Duodenal mucosa (tissue), 2 donors: ENCODE results near the gene ZNF319.

ENCODE experiments used
- H3K27ac ChIP-seq: one replicate; pipeline ENCODE4 v1.7.0; 2013; ENCODE audit warnings: low read depth, low read length
- H3K27me3 ChIP-seq, 2 donors: one replicate each; pipeline ENCODE4 v1.7.0; 2013; ENCODE audit warnings: low read length in 2 of 2, control low read depth in 1 of 2; ENCODE audit not compliant: insufficient read depth in 2 of 2, control insufficient read depth in 1 of 2
- H3K36me3 ChIP-seq, 2 donors: one replicate each; pipeline ENCODE4 v1.7.0; 2013; ENCODE audit warnings: low read length in 2 of 2, control low read depth in 1 of 2; ENCODE audit not compliant: insufficient read depth in 2 of 2, control insufficient read depth in 1 of 2
- H3K4me1 ChIP-seq, 2 donors: one replicate each; pipeline ENCODE4 v1.7.0; 2013; ENCODE audit warnings: low read length in 2 of 2, control low read depth in 1 of 2; ENCODE audit not compliant: insufficient read depth in 2 of 2, control insufficient read depth in 1 of 2
- H3K4me3 ChIP-seq, 2 donors: one replicate each; pipeline ENCODE4 v1.7.0; 2013; ENCODE audit warnings: low read length in 2 of 2, low read depth in 1 of 2
- H3K9ac ChIP-seq, 2 donors: one replicate each; pipeline ENCODE4 v1.7.0; 2013; ENCODE audit warnings: low read length in 2 of 2, low read depth in 1 of 2
- H3K9me3 ChIP-seq, 2 donors: one replicate each; pipeline ENCODE4 v1.7.0; 2013; ENCODE audit warnings: low read length in 2 of 2, control low read depth in 1 of 2; ENCODE audit not compliant: control insufficient read depth in 1 of 2

Gene ZNF319

DNA sequence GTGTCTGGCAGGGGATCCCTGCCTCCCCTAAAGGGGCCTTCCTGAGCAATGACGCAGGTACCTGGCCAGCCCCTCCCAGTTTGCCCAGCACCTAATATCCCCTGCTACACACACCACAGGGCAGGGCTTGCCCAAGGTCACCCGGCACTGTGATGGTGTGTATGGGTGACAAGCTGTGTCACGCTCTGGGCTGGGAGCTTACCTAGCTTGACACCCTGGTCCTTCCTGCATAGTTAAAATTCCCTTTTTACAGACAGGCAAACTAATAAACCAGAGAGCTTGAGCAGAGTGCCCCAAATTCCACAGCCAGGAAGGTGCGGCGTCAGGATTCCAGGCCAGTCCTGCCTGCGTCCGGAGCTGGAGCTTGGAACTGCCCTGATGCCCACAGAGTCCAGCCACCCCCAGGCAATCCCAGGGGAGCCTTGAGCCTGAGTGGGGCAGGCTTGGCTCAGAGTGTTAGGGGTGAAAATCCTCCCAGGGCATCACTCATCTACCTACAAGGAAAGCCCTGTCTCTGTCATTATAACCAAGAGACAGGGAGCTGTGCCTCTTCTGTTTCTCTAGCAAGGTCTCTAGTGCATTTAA, 43.2 kb upstream of the ZNF319 start:
- Histone ChIP-seq H3K9ac (no peak overlapping the region), H3K27me3 (no peaks in the 10 kb centered on the region), H3K27ac (no peak overlapping the region), H3K4me1 (peaks cover 13 to 16% of the 10 kb centered on the region in 2 donors), H3K36me3 (peaks cover 40 to 61% of the 10 kb centered on the region in 2 donors), H3K4me3 (no peak overlapping the region), H3K9me3 (no peaks in the 10 kb centered on the region)

DNA sequence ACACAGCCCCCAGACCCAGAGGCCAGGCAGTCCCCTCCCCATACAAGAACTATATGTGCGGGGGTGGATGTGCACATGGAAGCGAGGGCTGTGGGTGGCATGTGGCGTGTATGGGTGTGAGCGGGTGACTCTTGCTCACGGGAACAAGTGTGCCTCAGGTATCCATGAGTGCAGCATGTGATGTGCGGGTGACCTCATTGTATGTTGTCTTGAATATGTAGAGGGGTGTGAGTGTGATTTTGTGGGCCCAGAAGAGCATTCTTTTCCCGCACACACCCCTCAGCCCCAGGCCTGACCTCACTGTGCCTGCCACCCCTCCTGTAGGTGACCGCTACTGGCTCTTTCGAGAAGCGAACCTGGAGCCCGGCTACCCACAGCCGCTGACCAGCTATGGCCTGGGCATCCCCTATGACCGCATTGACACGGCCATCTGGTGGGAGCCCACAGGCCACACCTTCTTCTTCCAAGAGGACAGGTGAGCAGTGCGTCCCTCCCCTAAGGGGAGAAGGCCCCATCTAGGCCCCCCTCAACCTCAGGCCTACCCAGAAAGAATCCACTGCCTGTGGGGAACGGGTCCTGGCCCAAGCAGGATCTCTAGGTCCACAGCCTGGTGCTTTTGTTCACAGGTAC, 42.5 kb upstream of the ZNF319 start:
- H3K4me1 ChIP-seq = peaks cover 13 to 16% of the 10 kb centered on the region in 2 donors
- H3K4me3 ChIP-seq = no peak overlapping the region
- H3K9me3 ChIP-seq = no peaks in the 10 kb centered on the region
- peaks cover 44 to 68% of the 10 kb centered on the region in 2 donors for H3K36me3 ChIP-seq
- H3K27me3 ChIP-seq = no peaks in the 10 kb centered on the region
- H3K9ac ChIP-seq = no peak overlapping the region
- H3K27ac ChIP-seq = no peak overlapping the region

DNA sequence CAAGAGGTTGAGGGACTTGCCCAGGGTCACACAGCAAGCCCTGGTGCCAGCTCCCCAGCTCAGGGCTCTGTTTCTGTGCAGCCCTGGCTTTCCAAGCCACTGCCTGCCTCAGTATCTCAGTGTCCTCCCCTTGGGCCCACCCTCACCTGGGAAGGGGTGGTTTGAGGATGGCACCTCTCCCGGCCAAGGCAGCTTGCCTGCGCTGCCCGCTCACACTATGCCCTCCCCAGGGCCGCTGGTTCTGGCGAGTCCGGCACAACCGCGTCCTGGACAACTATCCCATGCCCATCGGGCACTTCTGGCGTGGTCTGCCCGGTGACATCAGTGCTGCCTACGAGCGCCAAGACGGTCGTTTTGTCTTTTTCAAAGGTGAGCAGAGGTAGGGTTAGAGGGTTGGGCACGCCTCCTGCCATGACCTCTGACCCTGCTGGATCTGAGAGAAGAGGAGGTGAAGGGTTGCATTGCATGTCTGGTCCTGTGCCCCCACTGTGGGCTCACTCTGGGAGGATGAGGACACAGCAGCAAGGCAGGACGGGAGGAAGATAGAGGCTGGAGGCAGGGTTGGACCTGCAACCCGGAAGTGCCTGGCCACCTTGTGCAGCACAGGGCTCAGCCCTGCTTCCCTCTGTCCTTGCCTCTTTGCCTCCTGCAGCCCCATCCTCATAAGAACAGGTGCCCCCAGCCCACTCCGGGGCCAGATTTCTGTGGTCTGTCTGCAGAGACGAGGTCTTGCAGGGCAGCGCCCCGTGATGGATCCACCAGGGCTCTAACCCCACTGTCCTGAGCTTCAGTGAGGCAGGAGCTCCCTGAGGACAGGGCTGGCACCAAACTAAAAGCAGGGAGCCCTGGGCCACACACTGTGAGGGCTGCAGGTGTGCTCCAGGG, 41.8 kb upstream of the ZNF319 start:
- H3K27ac ChIP-seq = no peak overlapping the region
- peaks cover 44 to 76% of the 10 kb centered on the region in 2 donors for H3K36me3 ChIP-seq
- no peak overlapping the region for H3K4me3 ChIP-seq
- H3K9me3 ChIP-seq = no peaks in the 10 kb centered on the region
- H3K27me3 ChIP-seq = no peaks in the 10 kb centered on the region
- H3K4me1 ChIP-seq = peaks cover 12 to 14% of the 10 kb centered on the region in 2 donors
- no peak overlapping the region for H3K9ac ChIP-seq

DNA sequence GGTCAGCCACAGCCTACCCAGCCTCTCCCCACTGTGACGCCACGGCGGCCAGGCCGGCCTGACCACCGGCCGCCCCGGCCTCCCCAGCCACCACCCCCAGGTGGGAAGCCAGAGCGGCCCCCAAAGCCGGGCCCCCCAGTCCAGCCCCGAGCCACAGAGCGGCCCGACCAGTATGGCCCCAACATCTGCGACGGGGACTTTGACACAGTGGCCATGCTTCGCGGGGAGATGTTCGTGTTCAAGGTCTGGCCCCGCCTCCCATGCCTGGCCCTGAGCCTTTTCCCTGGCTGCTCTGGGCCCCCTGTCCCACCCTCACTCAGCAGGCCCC, 41.1 kb upstream of the ZNF319 start:
- Histone ChIP-seq H3K4me3 (no peak overlapping the region), H3K9ac (no peak overlapping the region), H3K27me3 (no peaks in the 10 kb centered on the region), H3K27ac (no peak overlapping the region), H3K36me3 (peaks cover 44 to 79% of the 10 kb centered on the region in 2 donors), H3K9me3 (no peaks in the 10 kb centered on the region), H3K4me1 (peaks cover 6 to 8% of the 10 kb centered on the region in 2 donors)

DNA sequence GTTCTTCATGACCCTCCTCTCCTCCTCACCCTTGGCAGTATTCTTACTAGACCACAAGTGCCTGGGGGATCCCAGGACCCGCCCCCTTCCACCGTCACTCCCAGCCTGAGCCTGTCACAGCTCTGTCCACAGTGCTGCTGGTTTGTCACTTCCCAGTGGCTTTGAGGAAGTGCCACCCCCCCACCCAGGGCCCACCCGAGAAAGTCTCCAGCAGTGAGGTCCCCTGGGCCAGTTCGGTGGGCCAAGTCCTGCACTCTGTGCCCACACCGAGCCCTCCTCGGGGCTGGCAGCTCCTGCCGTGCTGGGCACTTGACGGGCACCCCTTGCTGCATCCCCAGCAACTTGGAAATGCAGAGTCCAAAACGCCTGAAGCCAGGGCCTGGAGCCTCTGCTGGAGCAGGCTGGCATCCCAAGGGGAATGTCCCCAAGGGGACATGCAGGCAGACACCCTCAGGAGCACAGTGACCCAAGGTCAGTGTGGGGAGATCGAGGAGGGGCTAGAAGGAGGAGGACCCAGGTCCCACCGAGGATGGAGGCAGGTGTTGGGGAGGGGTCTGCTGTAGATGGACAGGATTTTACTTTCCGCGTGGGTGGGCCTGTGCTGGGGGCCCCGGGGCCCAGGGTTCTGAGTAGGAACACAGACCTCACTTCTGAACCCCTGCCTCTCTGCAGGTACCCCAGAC, 40.6 kb upstream of the ZNF319 start:
- no peak overlapping the region for H3K27ac ChIP-seq
- peaks cover 44 to 79% of the 10 kb centered on the region in 2 donors for H3K36me3 ChIP-seq
- no peaks in the 10 kb centered on the region for H3K27me3 ChIP-seq
- H3K4me3 ChIP-seq = no peak overlapping the region
- H3K9me3 ChIP-seq = no peaks in the 10 kb centered on the region
- no peak overlapping the region for H3K9ac ChIP-seq
- H3K4me1 ChIP-seq = peaks cover under 1 to 3% of the 10 kb centered on the region in 2 donors

DNA sequence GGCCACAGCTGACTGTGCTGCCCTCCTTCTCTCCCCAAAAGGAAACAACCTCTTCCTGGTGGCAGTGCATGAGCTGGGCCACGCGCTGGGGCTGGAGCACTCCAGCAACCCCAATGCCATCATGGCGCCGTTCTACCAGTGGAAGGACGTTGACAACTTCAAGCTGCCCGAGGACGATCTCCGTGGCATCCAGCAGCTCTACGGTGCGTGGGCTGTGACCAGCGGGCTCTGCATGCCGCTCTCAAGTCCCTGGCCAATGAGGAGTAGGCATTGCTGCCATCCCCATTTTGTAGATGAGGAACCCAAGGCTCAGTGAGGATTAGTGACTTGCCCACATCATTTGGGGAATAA, 40.0 kb upstream of the ZNF319 start:
- H3K27me3 ChIP-seq = no peaks in the 10 kb centered on the region
- no peak overlapping the region for H3K4me3 ChIP-seq
- no peaks in the 10 kb centered on the region for H3K4me1 ChIP-seq
- peaks cover 44 to 76% of the 10 kb centered on the region in 2 donors for H3K36me3 ChIP-seq
- no peaks in the 10 kb centered on the region for H3K9me3 ChIP-seq
- H3K9ac ChIP-seq = no peak overlapping the region
- no peak overlapping the region for H3K27ac ChIP-seq

DNA sequence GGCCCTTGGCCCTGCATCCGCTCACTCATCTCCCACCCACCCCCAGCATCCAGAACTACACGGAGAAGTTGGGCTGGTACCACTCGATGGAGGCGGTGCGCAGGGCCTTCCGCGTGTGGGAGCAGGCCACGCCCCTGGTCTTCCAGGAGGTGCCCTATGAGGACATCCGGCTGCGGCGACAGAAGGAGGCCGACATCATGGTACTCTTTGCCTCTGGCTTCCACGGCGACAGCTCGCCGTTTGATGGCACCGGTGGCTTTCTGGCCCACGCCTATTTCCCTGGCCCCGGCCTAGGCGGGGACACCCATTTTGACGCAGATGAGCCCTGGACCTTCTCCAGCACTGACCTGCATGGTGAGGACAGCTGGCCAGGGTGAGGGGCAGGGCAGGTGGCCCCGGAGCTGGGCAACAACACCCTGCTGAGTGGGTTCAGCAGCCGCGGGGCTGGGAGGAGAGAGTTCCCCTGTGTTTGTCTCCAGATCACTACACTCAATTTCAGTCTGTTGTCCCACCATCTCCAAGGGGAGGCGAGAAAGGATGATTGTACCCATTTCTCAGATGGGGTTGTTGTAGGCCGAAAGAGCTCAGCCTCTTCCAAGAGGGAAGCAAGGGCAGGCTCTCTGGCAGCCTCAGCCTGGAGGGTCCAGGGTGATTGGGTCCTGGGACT, 39.5 kb upstream of the ZNF319 start:
- H3K9me3 ChIP-seq = no peaks in the 10 kb centered on the region
- no peak overlapping the region for H3K4me3 ChIP-seq
- H3K27ac ChIP-seq = no peak overlapping the region
- H3K4me1 ChIP-seq = no peaks in the 10 kb centered on the region
- H3K27me3 ChIP-seq = no peaks in the 10 kb centered on the region
- H3K9ac ChIP-seq = no peak overlapping the region
- H3K36me3 ChIP-seq = peaks cover 44 to 76% of the 10 kb centered on the region in 2 donors

DNA sequence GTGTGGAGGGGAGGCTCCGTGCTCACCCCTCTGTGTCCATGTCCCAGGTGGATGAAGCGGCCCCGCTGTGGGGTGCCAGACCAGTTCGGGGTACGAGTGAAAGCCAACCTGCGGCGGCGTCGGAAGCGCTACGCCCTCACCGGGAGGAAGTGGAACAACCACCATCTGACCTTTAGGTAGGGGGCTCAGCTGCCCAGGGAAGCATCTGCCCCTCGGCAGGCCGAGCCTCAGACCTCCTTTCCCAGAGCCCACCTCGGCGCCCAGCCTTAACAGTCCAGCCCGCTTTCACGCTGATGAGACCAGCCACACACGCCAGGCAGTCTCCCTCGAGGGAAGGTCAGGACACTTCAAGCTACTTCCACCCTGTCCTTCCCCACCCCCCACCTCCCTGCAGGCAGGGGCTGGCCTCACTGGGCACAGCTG, 37.8 kb upstream of the ZNF319 start:
- H3K36me3 ChIP-seq = peaks cover 38 to 60% of the 10 kb centered on the region in 2 donors
- no peaks in the 10 kb centered on the region for H3K9me3 ChIP-seq
- no peaks in the 10 kb centered on the region for H3K27me3 ChIP-seq
- H3K9ac ChIP-seq = no peak overlapping the region
- H3K27ac ChIP-seq = no peak overlapping the region
- H3K4me1 ChIP-seq = no peaks in the 10 kb centered on the region
- H3K4me3 ChIP-seq = no peak overlapping the region

DNA sequence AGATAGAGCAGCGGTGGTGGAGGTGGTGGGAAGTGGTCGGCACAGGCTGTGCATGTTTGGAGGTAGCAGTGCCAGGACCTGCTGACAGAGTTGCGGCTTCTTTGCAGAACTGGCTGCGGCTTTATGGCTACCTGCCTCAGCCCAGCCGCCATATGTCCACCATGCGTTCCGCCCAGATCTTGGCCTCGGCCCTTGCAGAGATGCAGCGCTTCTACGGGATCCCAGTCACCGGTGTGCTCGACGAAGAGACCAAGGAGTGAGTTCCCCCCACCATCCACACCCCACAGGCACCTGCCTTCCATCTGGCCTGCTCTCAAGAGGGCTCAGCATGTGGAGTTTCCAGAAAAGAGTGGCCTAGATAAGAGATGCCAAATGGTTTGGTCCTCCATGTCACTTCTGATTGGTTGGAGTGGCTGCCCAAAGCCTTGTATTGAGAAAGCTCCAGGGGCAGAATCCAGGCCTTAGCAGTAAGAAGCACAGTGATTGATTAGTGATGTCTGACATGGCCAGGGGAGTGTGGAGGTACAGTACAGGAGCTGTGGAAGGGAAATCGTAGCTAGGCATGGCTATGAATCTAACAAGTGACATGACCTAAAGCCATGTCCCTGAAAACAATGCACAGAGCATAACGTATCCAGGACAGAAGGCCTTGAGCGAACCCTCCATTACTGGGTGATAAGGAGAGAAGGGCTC, 37.0 kb upstream of the ZNF319 start:
- H3K4me1 ChIP-seq = peaks cover 2 to 3% of the 10 kb centered on the region in 2 donors
- no peaks in the 10 kb centered on the region for H3K9me3 ChIP-seq
- peaks cover 32 to 53% of the 10 kb centered on the region in 2 donors for H3K36me3 ChIP-seq
- H3K27ac ChIP-seq = no peak overlapping the region
- no peaks in the 10 kb centered on the region for H3K27me3 ChIP-seq
- no peak overlapping the region for H3K9ac ChIP-seq
- H3K4me3 ChIP-seq = no peak overlapping the region
